H1 (cell line): Measurements from ENCODE around the gene FAM50B. TPM values are rescaled to one million over a fixed set of nuclear protein-coding genes. Genes with fewer than 3 reads are reported as not detected.

Source experiments
- CTCF ChIA-PET: fragments of 300-600 bp; sonication (Branson Sonifier 250); formaldehyde crosslinking; loops from one replicate; lab custom pipeline; 2021; ENCODE audit not compliant: partially characterized antibody; lab: Charles Lee
- POLR2A ChIA-PET: fragments of 300-600 bp; sonication (Branson Sonifier 250); formaldehyde crosslinking; loops from one replicate; lab custom pipeline; 2021; ENCODE audit warnings: inconsistent platforms; ENCODE audit not compliant: partially characterized antibody; lab: Charles Lee
- DNase-seq, 2 experiments: peaks; one replicate each; pipeline versions ENCODE4 v3.0.0 to v3.0.0-alpha.2; 2010 to 2022; ENCODE audit warnings: low spot score in 2 of 2, low read depth in 1 of 2, mixed read lengths in 1 of 2
- FAIRE-seq: peaks from 2 replicates; lab custom pipeline; 2011; peaks lifted over from hg19 to GRCh38; lab: Jason Lieb, UNC
- H2AFZ ChIP-seq: 2 replicates; pipeline ENCODE4 v1.8.1; 2012; ENCODE audit warnings: low read length, inconsistent platforms
- H2AK5ac ChIP-seq: 2 replicates; pipeline ENCODE4 v1.6.1; 2013; ENCODE audit warnings: low read depth, low read length
- H2BK120ac ChIP-seq: replicated peaks from 2 replicates; pipeline ENCODE3; 2013; ENCODE audit warnings: low read depth, low read length, inconsistent platforms
- H2BK12ac ChIP-seq: 2 replicates; pipeline ENCODE4 v1.6.1; 2013; ENCODE audit warnings: low read depth, low read length
- H2BK15ac ChIP-seq: 2 replicates; pipeline ENCODE4 v1.6.1; 2013; ENCODE audit warnings: low read length
- H2BK20ac ChIP-seq: 2 replicates; pipeline ENCODE4 v1.6.1; 2013; ENCODE audit warnings: low read length
- H2BK5ac ChIP-seq: 2 replicates; pipeline ENCODE4 v1.6.1; 2013; ENCODE audit warnings: low read depth, low read length
- H3K14ac ChIP-seq: 2 replicates; pipeline ENCODE4 v1.6.1; 2013; ENCODE audit warnings: inconsistent platforms; ENCODE audit not compliant: insufficient read length
- H3K18ac ChIP-seq: 2 replicates; pipeline ENCODE4 v1.6.1; 2013; ENCODE audit warnings: low read length; ENCODE audit errors: extremely low read depth
- H3K23ac ChIP-seq: 2 replicates; pipeline ENCODE4 v1.6.1; 2013; ENCODE audit warnings: inconsistent platforms; ENCODE audit not compliant: insufficient read length
- H3K23me2 ChIP-seq: 2 replicates; pipeline ENCODE4 v1.6.1; 2013; ENCODE audit warnings: low read depth, low read length
- H3K27ac ChIP-seq: 2 replicates; pipeline ENCODE4 v1.6.1; 2011; ENCODE audit warnings: low read depth, low read length, inconsistent platforms
- H3K27me3 ChIP-seq, 4 experiments: replicated peaks in 1 of 4; 1 replicate in 1 of 4; 2 replicates in 3 of 4; pipeline versions ENCODE4 v1.6.1 to v1.8.1; 2011 to 2013; ENCODE audit warnings: low read length in 3 of 4, mild to moderate bottlenecking in 3 of 4, inconsistent platforms in 2 of 4, mixed read lengths in 2 of 4, moderate library complexity in 1 of 4; ENCODE audit not compliant: control insufficient read depth in 3 of 4, insufficient read depth in 3 of 4; ENCODE audit errors: extremely low read depth in 1 of 4
- H3K36me3 ChIP-seq, 4 experiments: 2 replicates each; pipeline versions ENCODE4 v1.6.1 to v1.8.1; 2011 to 2013; ENCODE audit warnings: mild to moderate bottlenecking in 4 of 4, low read length in 3 of 4, moderate library complexity in 2 of 4, control low read depth in 1 of 4, inconsistent platforms in 1 of 4; ENCODE audit not compliant: insufficient read depth in 4 of 4, control insufficient read depth in 2 of 4
- H3K4ac ChIP-seq: replicated peaks from 2 replicates; pipeline ENCODE3; 2013; ENCODE audit warnings: low read length, low read depth, mixed read lengths, inconsistent platforms; ENCODE audit not compliant: insufficient read length
- H3K4me1 ChIP-seq, 4 experiments: replicated peaks in 1 of 4; 1 replicate in 1 of 4; 2 replicates in 3 of 4; pipeline versions ENCODE4 v1.6.1 to v1.8.1; 2011 to 2013; ENCODE audit warnings: low read length in 3 of 4, inconsistent platforms in 2 of 4, mixed read lengths in 1 of 4; ENCODE audit not compliant: insufficient read depth in 4 of 4, control insufficient read depth in 3 of 4
- H3K4me2 ChIP-seq, 2 experiments: 2 replicates each; pipeline versions ENCODE4 v1.6.1 to v1.8.1; 2011 to 2013; ENCODE audit warnings: low read depth in 2 of 2, low read length in 2 of 2, control low read depth in 1 of 2, inconsistent platforms in 1 of 2, mild to moderate bottlenecking in 1 of 2; ENCODE audit not compliant: insufficient read depth in 1 of 2
- H3K4me3 ChIP-seq, 4 experiments: fragments of 200-600, 300-600 bp in 1 of 4; sonication (generic), shearing (Covaris generic), sonication (Bioruptor Twin) in 1 of 4; 2 replicates each; pipeline versions ENCODE4 v1.5.1 to v1.8.1; 2011 to 2016; ENCODE audit warnings: low read length in 4 of 4, low read depth in 3 of 4, control low read depth in 2 of 4, inconsistent platforms in 2 of 4, mild to moderate bottlenecking in 2 of 4, mixed read lengths in 1 of 4, moderate library complexity in 1 of 4; ENCODE audit not compliant: insufficient read depth in 2 of 4; ENCODE audit errors: extremely low read depth in 1 of 4
- H3K56ac ChIP-seq: replicated peaks from 2 replicates; pipeline ENCODE3; 2013; ENCODE audit warnings: low read depth, mild to moderate bottlenecking, mixed read lengths, low read length, inconsistent platforms; ENCODE audit not compliant: insufficient read length
- H3K79me1 ChIP-seq: 2 replicates; pipeline ENCODE4 v1.6.1; 2013; ENCODE audit warnings: low read depth, low read length, control low read depth
- H3K79me2 ChIP-seq, 2 experiments: 2 replicates each; pipeline versions ENCODE4 v1.6.1 to v1.8.1; 2012 to 2013; ENCODE audit warnings: low read length in 2 of 2, mild to moderate bottlenecking in 2 of 2, inconsistent platforms in 1 of 2; ENCODE audit not compliant: insufficient read depth in 2 of 2, control insufficient read depth in 1 of 2
- H3K9ac ChIP-seq, 4 experiments: replicated peaks in 1 of 4; 1 replicate in 1 of 4; 2 replicates in 3 of 4; pipeline versions ENCODE4 v1.6.1 to v1.8.1; 2011 to 2013; ENCODE audit warnings: low read depth in 3 of 4, low read length in 3 of 4, control low read depth in 2 of 4, mild to moderate bottlenecking in 2 of 4, moderate library complexity in 2 of 4, inconsistent platforms in 1 of 4; ENCODE audit errors: extremely low read depth in 1 of 4
- H3K9me3 ChIP-seq, 2 experiments: 2 replicates each; pipeline versions ENCODE4 v1.6.1 to v1.8.1; 2012 to 2013; ENCODE audit warnings: mild to moderate bottlenecking in 2 of 2, moderate library complexity in 2 of 2, control low read depth in 1 of 2, inconsistent platforms in 1 of 2, low read depth in 1 of 2, low read length in 1 of 2, mixed read lengths in 1 of 2; ENCODE audit not compliant: insufficient read depth in 2 of 2
- H4K20me1 ChIP-seq, 2 experiments: replicated peaks in 1 of 2; 2 replicates each; pipeline versions ENCODE3 to v1.8.1; 2011 to 2013; ENCODE audit warnings: inconsistent platforms in 2 of 2, low read length in 2 of 2, mild to moderate bottlenecking in 1 of 2; ENCODE audit not compliant: insufficient read depth in 2 of 2, control insufficient read depth in 1 of 2
- H4K5ac ChIP-seq: 2 replicates; pipeline ENCODE4 v1.6.1; 2013; ENCODE audit warnings: low read length, low read depth, mixed read lengths, inconsistent platforms; ENCODE audit not compliant: insufficient read length
- H4K8ac ChIP-seq: 2 replicates; pipeline ENCODE4 v1.8.0; 2013; ENCODE audit warnings: mild to moderate bottlenecking, moderate library complexity, low read length, inconsistent platforms; ENCODE audit not compliant: insufficient read depth; ENCODE audit errors: extremely low read depth
- H4K91ac ChIP-seq: replicated peaks from 2 replicates; pipeline ENCODE3; 2013; ENCODE audit warnings: low read length, mixed read lengths, inconsistent platforms; ENCODE audit not compliant: insufficient read length
- EGR1 ChIP-seq: IDR thresholded peaks from 2 replicates; pipeline ENCODE4 v1.6.1; 2011; ENCODE audit warnings: low read depth, low read length, borderline replicate concordance
- EZH2 ChIP-seq: fragments of 200-600 bp; sonication (generic); IDR thresholded peaks from 2 replicates; pipeline ENCODE4 v1.7.1; 2012; ENCODE audit warnings: low read depth, mild to moderate bottlenecking, moderate library complexity, low read length, inconsistent platforms; ENCODE audit not compliant: severe bottlenecking
- JUND ChIP-seq: IDR thresholded peaks from 2 replicates; pipeline ENCODE4 v1.6.1; 2011; ENCODE audit warnings: mild to moderate bottlenecking, improper control_type of control experiment, low read length
- PHF8 ChIP-seq: fragments of 200-600 bp; sonication (generic); conservative IDR thresholded peaks from 2 replicates; pipeline ENCODE4 v1.7.1; 2012; ENCODE audit warnings: low read depth, mild to moderate bottlenecking, inconsistent platforms, low read length, moderate library complexity
- RAD21 ChIP-seq, 2 experiments: IDR thresholded peaks in 1 of 2; conservative IDR thresholded peaks in 1 of 2; 2 replicates each; pipeline ENCODE4 v1.6.1; 2011; ENCODE audit warnings: low read depth in 2 of 2, low read length in 2 of 2, improper control_type of control experiment in 1 of 2, inconsistent platforms in 1 of 2, mild to moderate bottlenecking in 1 of 2, moderate library complexity in 1 of 2
- RFX5 ChIP-seq: IDR thresholded peaks from 2 replicates; pipeline ENCODE4 v1.6.1; 2011; ENCODE audit warnings: low read depth, low read length, improper control_type of control experiment, borderline replicate concordance
- TAF1 ChIP-seq: IDR thresholded peaks from 2 replicates; pipeline ENCODE4 v1.6.1; 2011; ENCODE audit warnings: mild to moderate bottlenecking, low read depth, low read length
- USF2 ChIP-seq: IDR thresholded peaks from 2 replicates; pipeline ENCODE4 v1.6.1; 2011; ENCODE audit warnings: low read length, improper control_type of control experiment
- WGBS, 2 experiments: shearing (Covaris generic) in 1 of 2; methylation state at CpG; one replicate each; pipeline versions ENCODE4 v1.1.6 to v1.1.7; 2013 to 2015; ENCODE audit warnings: low lambda C conversion rate in 2 of 2, mixed read lengths in 2 of 2, inconsistent platforms in 1 of 2, low coverage in 1 of 2, missing lambda C conversion rate in 1 of 2; ENCODE audit not compliant: insufficient replicate concordance in 2 of 2, insufficient coverage in 1 of 2, insufficient read length in 1 of 2; ENCODE audit errors: extremely low coverage in 1 of 2, missing lambda C conversion rate in 1 of 2; 5-methylcytosine and 5-hydroxymethylcytosine counted together
- polyA plus RNA-seq, 7 experiments: library from polyadenylated mRNA; depleted of rRNA in 3 of 7; stranded (reverse) in 5 of 7; unstranded in 2 of 7; fragments of >200 nt in 5 of 7; fragments of 200-250 nt in 2 of 7; gene quantifications; 1 replicate in 5 of 7; 2 replicates in 1 of 7; 4 replicates in 1 of 7; pipeline versions ENCODE4 v1.2.1 to v1.2.3, GENCODE V29; 2011 to 2013; ENCODE audit warnings: missing spikeins in 2 of 7, mixed read lengths in 2 of 7
- total RNA-seq: library from RNA; stranded (reverse); fragmentation: NEBNext Ultra II Directional; extraction: Animal tissue kit (Norgen Biotek cat#: 25700); gene quantifications from 2 replicates; pipeline ENCODE4 v1.2.1, GENCODE V29; 2021

Gene FAM50B
- total and polyA plus RNA-seq, 2 of the 8 experiments (the other 6 are each of a cell fraction or from before 2014, with no cell fraction given) = 3.1 to 3.2 TPM

DNA sequence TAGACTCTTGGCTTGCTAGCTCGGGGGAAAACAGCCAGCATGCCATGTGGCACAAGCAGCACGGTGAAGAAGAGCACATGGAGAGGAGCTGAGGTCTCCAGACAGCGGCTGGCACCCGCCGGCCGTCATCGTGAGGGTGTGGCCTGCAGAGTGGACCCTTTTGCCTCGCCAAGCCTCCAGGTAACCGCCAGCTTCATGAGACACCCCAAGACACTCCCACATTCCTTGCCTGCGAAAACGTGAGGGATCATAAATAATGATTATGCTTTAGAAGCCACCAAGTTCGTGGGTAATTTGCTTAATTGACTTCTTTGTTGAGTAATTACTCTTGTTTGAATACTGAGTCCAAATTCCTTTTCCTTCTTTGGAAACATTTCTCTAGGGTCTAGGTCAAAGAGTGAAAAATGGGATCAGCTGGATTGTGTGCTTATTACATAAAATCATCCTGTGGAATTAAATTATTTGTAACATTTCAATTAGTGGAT is 23.2 kb downstream of the FAM50B start:
- H2BK12ac ChIP-seq = no peak overlapping the region
- no peak overlapping the region for H3K4me2 ChIP-seq
- DNase-seq (no peak), FAIRE-seq (no peak)
- H3K4me3 ChIP-seq = no peak overlapping the region
- H2AFZ ChIP-seq = no peak overlapping the region
- no peak overlapping the region for H3K18ac ChIP-seq
- H3K27ac ChIP-seq = no peak overlapping the region
- H2AK5ac ChIP-seq = no peak overlapping the region
- no peak overlapping the region for H3K4ac ChIP-seq
- no peak overlapping the region for H2BK20ac ChIP-seq
- H3K23me2 ChIP-seq = no peaks in the 10 kb centered on the region
- ChIA-PET CTCF (interaction anchor here (0.5 to 1.6 kb wide), 4 partner anchors 11 to 812 kb away, joined by 3 to 7 read pairs (median 4); partner anchors contain the start of gene FAM50B), POLR2A (no interaction called here)
- no peak overlapping the region for H4K91ac ChIP-seq
- H2BK5ac ChIP-seq = no peak overlapping the region
- H3K56ac ChIP-seq = no peak overlapping the region
- no peaks in the 10 kb centered on the region for H4K20me1 ChIP-seq
- no peak overlapping the region for H3K9ac ChIP-seq
- no peak overlapping the region for H2BK15ac ChIP-seq
- peaks cover 0 to 3% (median 0%) of the 10 kb centered on the region in 4 experiments; a peak in 1 of 7 replicates for H3K4me1 ChIP-seq
- H3K14ac ChIP-seq = no peak overlapping the region
- TF ChIP-seq EZH2 = no peak
- no peak for TF ChIP-seq PHF8
- TF ChIP-seq USF2 = no peak
- no peak for TF ChIP-seq JUND
- no peak for TF ChIP-seq TAF1
- no peak for TF ChIP-seq RFX5
- no peak for TF ChIP-seq RAD21 (IDR thresholded peaks at IDR 0.05 in 1 of 2, conservative IDR thresholded peaks at IDR 0.05 in 1 of 2; ENCODE audit: low read depth in 2 of 2, low read length in 2 of 2)
- TF ChIP-seq EGR1 = no peak
- no peaks in the 10 kb centered on the region for H3K9me3 ChIP-seq
- H3K79me2 ChIP-seq = no peaks in the 10 kb centered on the region
- H2BK120ac ChIP-seq = no peak overlapping the region
- no peak overlapping the region for H4K5ac ChIP-seq
- no peaks in the 10 kb centered on the region for H3K36me3 ChIP-seq
- H4K8ac ChIP-seq = no peak overlapping the region
- peaks cover 2% of the 10 kb centered on the region; the same call in 1 of the 2 replicates for H3K79me1 ChIP-seq
- no peak overlapping the region for H3K23ac ChIP-seq
- 92% methylated on average over 12 of the region's 12 CpGs; no CpG with 5 or more reads in 1 of the 2 experiments for WGBS, 2 experiments
- H3K27me3 ChIP-seq = no peaks in the 10 kb centered on the region
